SU-DHL-6 (cell line): Measurements from ENCODE around the gene ARPC2.
A peak's percentile ranks its signal among the peaks of the same experiment; 100 is the strongest.
"Not testable (repeated sequence)": the region's sequence is repeated elsewhere in the genome, so short reads cannot be mapped to it uniquely, and the experiment has no call there.

Experiments
- H2AFZ ChIP-seq: fragments of 200-600 bp; sonication (generic); 2 replicates; pipeline ENCODE4 v1.6.1; 2014; ENCODE audit warnings: low read depth, mild to moderate bottlenecking, moderate library complexity, mixed read lengths, antibody characterized with exemption, low read length; ENCODE audit not compliant: severe bottlenecking
- H3F3A ChIP-seq: fragments of 200-600 bp; shearing (Covaris generic); 2 replicates; pipeline ENCODE4 v1.6.0; 2016; ENCODE audit warnings: antibody characterized with exemption, mild to moderate bottlenecking; ENCODE audit not compliant: insufficient read depth
- H3K27ac ChIP-seq: fragments of 200-600 bp; sonication (generic); 2 replicates; pipeline ENCODE4 v1.5.1; 2016; ENCODE audit warnings: low read depth, mild to moderate bottlenecking, low read length, moderate library complexity, mixed read lengths
- H3K27me3 ChIP-seq: fragments of 200-600 bp; sonication (generic), shearing (Covaris generic); 2 replicates; pipeline ENCODE4 v1.6.0; 2014; ENCODE audit warnings: mild to moderate bottlenecking, low read length
- H3K36me3 ChIP-seq: fragments of 200-600 bp; sonication (generic); 2 replicates; pipeline ENCODE4 v1.6.1; 2014; ENCODE audit warnings: mild to moderate bottlenecking, low read length, mixed read lengths
- H3K4me2 ChIP-seq: fragments of 300-600, 200-600 bp; shearing (Covaris generic), sonication (generic); 2 replicates; pipeline ENCODE4 v1.6.0; 2014; ENCODE audit warnings: low read length, low read depth, mild to moderate bottlenecking; ENCODE audit not compliant: poor library complexity, severe bottlenecking
- H3K4me3 ChIP-seq: fragments of 200-600 bp; sonication (generic); 2 replicates; pipeline ENCODE4 v1.5.1; 2014; ENCODE audit warnings: antibody characterized with exemption, low read length, mild to moderate bottlenecking, mixed read lengths; ENCODE audit not compliant: insufficient read depth, poor library complexity, severe bottlenecking
- H3K79me2 ChIP-seq: fragments of 200-600 bp; sonication (generic); 2 replicates; pipeline ENCODE4 v1.6.1; 2014; ENCODE audit warnings: mild to moderate bottlenecking, low read length, moderate library complexity; ENCODE audit not compliant: insufficient read depth
- H3K9ac ChIP-seq: fragments of 200-600 bp; sonication (generic); 2 replicates; pipeline ENCODE4 v1.7.0; 2014; ENCODE audit warnings: mild to moderate bottlenecking, low read length
- H3K9me2 ChIP-seq: fragments of 200-600 bp; sonication (generic); replicated peaks from 2 replicates; pipeline ENCODE4 v1.6.1; 2014; ENCODE audit warnings: low read length; ENCODE audit not compliant: insufficient read depth
- H3K9me3 ChIP-seq: fragments of 200-600 bp; sonication (generic); 2 replicates; pipeline ENCODE4 v1.6.1; 2014; ENCODE audit warnings: low read length, mixed read lengths; ENCODE audit not compliant: insufficient read depth
- H4K20me1 ChIP-seq: fragments of 200-600 bp; sonication (generic); 2 replicates; pipeline ENCODE4 v1.6.1; 2014; ENCODE audit warnings: low read depth, mild to moderate bottlenecking, antibody characterized with exemption, low read length, moderate library complexity, mixed read lengths
- EZH2phosphoT487 ChIP-seq: fragments of 200-600 bp; sonication (generic), shearing (Covaris generic); conservative IDR thresholded peaks from 2 replicates; pipeline ENCODE4 v1.6.1; 2018; ENCODE audit warnings: mild to moderate bottlenecking, antibody characterized with exemption, low read length, moderate library complexity, mixed read lengths
- TF ChIP-seq, protein P1 (sequence below): fragments of 200-600 bp; sonication (generic); IDR thresholded peaks from one replicate; pipeline ENCODE4 v1.5.1; 2017; ENCODE audit warnings: antibody characterized with exemption, mild to moderate bottlenecking, low read length, moderate library complexity; ENCODE audit not compliant: insufficient read depth, poor library complexity, severe bottlenecking

Gene ARPC2

DNA sequence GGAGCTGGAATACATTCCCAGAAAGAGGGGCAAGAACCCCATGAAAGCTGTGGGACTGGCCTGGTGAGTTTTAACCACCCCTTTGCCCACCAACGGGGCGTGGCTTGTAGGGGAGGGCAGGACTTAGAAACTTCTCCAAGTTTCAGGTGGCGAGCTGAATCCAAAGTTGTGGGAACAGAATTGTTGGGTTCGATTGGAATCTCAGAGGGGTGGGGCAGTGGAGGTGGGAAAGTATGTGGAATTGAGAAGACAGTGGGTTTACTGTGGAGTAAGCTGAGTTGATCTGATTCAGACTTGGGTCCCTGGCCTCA lies 54.5 kb downstream of the ARPC2 start:
- H3K36me3 ChIP-seq, result no peaks in the 10 kb centered on the region

DNA sequence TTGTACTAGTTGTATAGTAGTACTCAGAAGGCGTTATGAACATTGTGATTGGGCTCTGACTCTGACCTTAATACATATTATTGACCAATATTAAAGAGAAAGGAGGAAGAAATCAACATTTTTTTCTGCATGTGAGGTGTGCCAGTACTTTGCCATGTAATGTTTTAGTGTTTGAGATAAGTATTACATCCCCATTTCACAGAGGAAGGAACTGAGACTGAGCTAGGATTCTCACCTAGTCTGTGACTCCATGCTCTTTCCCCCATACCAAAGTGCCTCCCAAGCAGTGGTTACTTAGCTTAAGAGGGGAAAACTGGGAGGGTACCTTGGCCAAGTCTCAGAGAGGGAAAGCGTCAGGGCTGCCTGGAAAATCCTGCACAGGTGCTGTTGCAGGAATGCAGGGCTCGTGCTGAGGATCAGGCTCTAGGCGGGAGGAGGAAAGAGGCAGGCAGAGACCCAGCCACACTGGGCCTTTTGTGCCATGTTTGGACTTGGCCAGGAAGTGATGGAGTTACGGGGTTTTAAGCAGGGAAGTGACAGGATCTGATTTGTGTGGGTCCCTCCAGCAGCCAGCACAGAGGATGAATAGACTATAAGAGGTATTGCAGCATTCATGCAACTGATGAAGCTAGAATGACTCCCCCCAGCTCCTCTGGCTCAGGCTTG lies 55.0 kb downstream of the ARPC2 start:
- Histone ChIP-seq H3K4me3 (no peak overlapping the region), H2AFZ (no peak overlapping the region), H3K27ac (no peak overlapping the region), H3F3A (no peaks in the 10 kb centered on the region), H3K4me2 (peak overlapping the region; percentile 95), H4K20me1 (no peaks in the 10 kb centered on the region), H3K36me3 (no peaks in the 10 kb centered on the region), H3K9ac (no peak overlapping the region), H3K27me3 (no peaks in the 10 kb centered on the region), H3K79me2 (peaks cover 7% of the 10 kb centered on the region), H3K9me2 (no peaks in the 10 kb centered on the region), H3K9me3 (no peaks in the 10 kb centered on the region)
- no peak for TF ChIP-seq EZH2phosphoT487
- TF ChIP-seq, protein P1, sequence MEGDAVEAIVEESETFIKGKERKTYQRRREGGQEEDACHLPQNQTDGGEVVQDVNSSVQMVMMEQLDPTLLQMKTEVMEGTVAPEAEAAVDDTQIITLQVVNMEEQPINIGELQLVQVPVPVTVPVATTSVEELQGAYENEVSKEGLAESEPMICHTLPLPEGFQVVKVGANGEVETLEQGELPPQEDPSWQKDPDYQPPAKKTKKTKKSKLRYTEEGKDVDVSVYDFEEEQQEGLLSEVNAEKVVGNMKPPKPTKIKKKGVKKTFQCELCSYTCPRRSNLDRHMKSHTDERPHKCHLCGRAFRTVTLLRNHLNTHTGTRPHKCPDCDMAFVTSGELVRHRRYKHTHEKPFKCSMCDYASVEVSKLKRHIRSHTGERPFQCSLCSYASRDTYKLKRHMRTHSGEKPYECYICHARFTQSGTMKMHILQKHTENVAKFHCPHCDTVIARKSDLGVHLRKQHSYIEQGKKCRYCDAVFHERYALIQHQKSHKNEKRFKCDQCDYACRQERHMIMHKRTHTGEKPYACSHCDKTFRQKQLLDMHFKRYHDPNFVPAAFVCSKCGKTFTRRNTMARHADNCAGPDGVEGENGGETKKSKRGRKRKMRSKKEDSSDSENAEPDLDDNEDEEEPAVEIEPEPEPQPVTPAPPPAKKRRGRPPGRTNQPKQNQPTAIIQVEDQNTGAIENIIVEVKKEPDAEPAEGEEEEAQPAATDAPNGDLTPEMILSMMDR, result no peak

More for the DNA sequence above, 54.5 kb downstream of the ARPC2 start:
- TF ChIP-seq, protein P1, result no peak
- TF ChIP-seq EZH2phosphoT487, result no peak
- peak overlapping the region; percentile 82 for H3K9ac ChIP-seq
- H2AFZ ChIP-seq, result no peak overlapping the region
- H3K4me2 ChIP-seq, result peak overlapping the region; percentile 95
- H3K79me2 ChIP-seq, result peaks cover 7% of the 10 kb centered on the region
- no peaks in the 10 kb centered on the region for H3K9me3 ChIP-seq
- H3K9me2 ChIP-seq, result no peaks in the 10 kb centered on the region
- H3F3A ChIP-seq, result no peaks in the 10 kb centered on the region
- no peak overlapping the region for H3K27ac ChIP-seq
- H4K20me1 ChIP-seq, result no peaks in the 10 kb centered on the region
- peak overlapping the region; percentile 96 for H3K4me3 ChIP-seq
- no peaks in the 10 kb centered on the region for H3K27me3 ChIP-seq

DNA sequence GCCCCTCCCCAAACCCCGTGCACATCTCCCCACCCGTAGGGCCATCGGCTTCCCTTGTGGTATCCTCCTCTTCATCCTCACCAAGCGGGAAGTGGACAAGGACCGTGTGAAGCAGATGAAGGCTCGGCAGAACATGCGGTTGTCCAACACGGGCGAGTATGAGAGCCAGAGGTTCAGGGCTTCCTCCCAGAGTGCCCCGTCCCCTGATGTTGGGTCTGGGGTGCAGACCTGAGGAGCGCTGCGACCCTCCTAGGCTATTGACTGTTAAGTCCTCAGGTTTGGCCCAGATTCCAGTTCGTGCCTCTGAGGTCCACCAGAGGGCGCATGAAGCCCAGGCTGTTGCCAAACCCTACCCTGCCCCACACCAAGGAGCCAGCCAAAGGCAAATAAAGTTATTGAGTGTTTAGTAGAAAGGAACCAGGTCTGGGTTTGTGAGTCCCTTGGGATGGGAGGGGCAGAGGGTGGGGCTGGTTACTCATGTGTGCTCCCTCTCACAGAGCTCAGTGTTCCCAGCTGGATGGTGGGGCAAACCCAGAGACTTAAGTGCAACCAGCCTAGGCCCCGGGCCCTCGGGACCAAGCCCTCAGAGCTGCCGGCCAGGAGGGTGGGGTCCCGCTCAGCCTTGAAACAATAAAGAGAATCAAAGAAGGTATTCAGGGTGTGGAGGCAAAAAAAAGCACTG lies 55.7 kb downstream of the ARPC2 start:
- Histone ChIP-seq H3K27ac (no peak overlapping the region), H2AFZ (no peak overlapping the region), H3K36me3 (no peaks in the 10 kb centered on the region), H3K4me2 (no peak overlapping the region), H3F3A (no peaks in the 10 kb centered on the region), H3K27me3 (no peaks in the 10 kb centered on the region), H3K9me2 (no peaks in the 10 kb centered on the region), H3K9me3 (no peaks in the 10 kb centered on the region), H4K20me1 (no peaks in the 10 kb centered on the region), H3K4me3 (no peak overlapping the region), H3K79me2 (peaks cover 7% of the 10 kb centered on the region), H3K9ac (no peak overlapping the region)
- TF ChIP-seq, protein P1, result peak; percentile 94
- TF ChIP-seq EZH2phosphoT487, result no peak

DNA sequence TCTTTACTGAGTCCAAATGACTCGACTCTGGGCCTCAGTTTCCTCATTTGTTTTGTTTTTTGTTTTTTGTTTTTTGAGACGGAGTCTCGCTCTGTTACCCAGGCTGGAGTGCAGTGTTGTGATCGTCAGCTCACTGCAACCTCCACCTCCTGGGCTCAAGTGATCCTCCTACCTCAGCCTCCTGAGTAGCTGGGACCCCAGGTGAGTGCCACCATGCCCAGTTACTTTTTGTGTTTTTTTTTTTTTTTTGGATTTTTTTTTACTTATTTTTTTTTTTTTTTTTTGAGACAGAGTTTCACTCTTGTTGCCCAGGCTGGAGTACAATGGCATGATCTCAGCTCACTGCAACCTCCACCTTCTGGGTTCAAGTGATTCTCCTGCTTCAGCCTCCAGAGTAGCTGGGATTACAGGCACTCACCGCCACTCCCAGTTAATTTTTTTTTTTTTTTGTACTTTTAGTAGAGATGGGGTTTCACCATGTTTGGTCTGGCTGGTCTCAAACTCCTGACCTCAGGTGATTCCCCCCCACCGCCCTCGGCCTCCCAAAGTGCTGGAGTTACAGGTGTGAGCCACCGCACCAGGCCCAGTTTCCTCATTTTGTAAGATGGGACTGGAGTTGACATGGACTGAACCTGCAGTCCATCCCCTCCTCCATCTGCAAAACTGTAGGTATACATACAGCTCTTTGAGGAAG lies 56.4 kb downstream of the ARPC2 start:
- not testable (repeated sequence) for H3K27ac ChIP-seq

More for the DNA sequence above, 56.4 kb downstream of the ARPC2 start:
- H4K20me1 ChIP-seq, H3K36me3 ChIP-seq, H3K9ac ChIP-seq, H3K4me2 ChIP-seq, H3F3A ChIP-seq, H2AFZ ChIP-seq, H3K4me3 ChIP-seq, H3K27me3 ChIP-seq, H3K9me3 ChIP-seq, H3K9me2 ChIP-seq, H3K79me2 ChIP-seq: not testable (repeated sequence)
